Mesenchymal stem cell (in vitro differentiated cells and primary cell): ENCODE data around the gene PDE11A.

Experiments used
- DNase-seq: peaks from one replicate; pipeline ENCODE4 v3.0.0-alpha.2; 2013
- H2AFZ ChIP-seq: one replicate; pipeline ENCODE4 v1.6.1; 2013; ENCODE audit warnings: low read depth, mild to moderate bottlenecking, control low read depth, inconsistent platforms, low read length, moderate library complexity
- H2AK5ac ChIP-seq: 2 replicates; pipeline ENCODE4 v1.6.1; 2013; ENCODE audit warnings: low read length, moderate library complexity, mild to moderate bottlenecking, inconsistent platforms; ENCODE audit not compliant: severe bottlenecking
- H2BK120ac ChIP-seq: one replicate; pipeline ENCODE4 v1.6.1; 2013; ENCODE audit warnings: low read depth, mild to moderate bottlenecking, inconsistent platforms, low read length, moderate library complexity
- H2BK12ac ChIP-seq, 2 experiments: one replicate each; pipeline ENCODE4 v1.6.1; 2013; ENCODE audit warnings: inconsistent platforms in 2 of 2, low read length in 2 of 2, mild to moderate bottlenecking in 2 of 2, moderate library complexity in 2 of 2, control low read depth in 1 of 2
- H2BK15ac ChIP-seq: one replicate; pipeline ENCODE4 v1.6.1; 2013; ENCODE audit warnings: mild to moderate bottlenecking, low read depth, inconsistent platforms; ENCODE audit not compliant: poor library complexity, severe bottlenecking
- H2BK5ac ChIP-seq: 2 replicates; pipeline ENCODE4 v1.6.1; 2013; ENCODE audit warnings: low read depth, mild to moderate bottlenecking, low read length, control low read depth, inconsistent platforms; ENCODE audit not compliant: poor library complexity, severe bottlenecking
- H3K14ac ChIP-seq, 2 experiments: one replicate each; pipeline ENCODE4 v1.6.1; 2013; ENCODE audit warnings: inconsistent platforms in 2 of 2, low read length in 2 of 2, control low read depth in 1 of 2, mild to moderate bottlenecking in 1 of 2, moderate library complexity in 1 of 2
- H3K18ac ChIP-seq, 2 experiments: one replicate each; pipeline ENCODE4 v1.6.1; 2013; ENCODE audit warnings: inconsistent platforms in 2 of 2, low read length in 2 of 2, control low read depth in 1 of 2, low read depth in 1 of 2, mild to moderate bottlenecking in 1 of 2
- H3K23ac ChIP-seq, 2 experiments: one replicate each; pipeline ENCODE4 v1.6.1; 2013; ENCODE audit warnings: inconsistent platforms in 2 of 2, low read length in 2 of 2, mild to moderate bottlenecking in 2 of 2, moderate library complexity in 2 of 2, control low read depth in 1 of 2
- H3K27ac ChIP-seq: 2 replicates; pipeline ENCODE4 v1.5.1; 2013; ENCODE audit warnings: mild to moderate bottlenecking, moderate library complexity, low read length, control low read depth, inconsistent platforms; ENCODE audit not compliant: poor library complexity, severe bottlenecking
- H3K27me3 ChIP-seq, 2 experiments: 2 replicates each; pipeline versions ENCODE4 v1.6.1 to v1.7.0; 2013; ENCODE audit warnings: low read length in 2 of 2, mild to moderate bottlenecking in 2 of 2, moderate library complexity in 2 of 2, control low read depth in 1 of 2, inconsistent platforms in 1 of 2; ENCODE audit not compliant: control insufficient read depth in 1 of 2, insufficient read depth in 1 of 2
- H3K36me3 ChIP-seq, 2 experiments: 2 replicates each; pipeline versions ENCODE4 v1.6.1 to v1.7.0; 2013; ENCODE audit warnings: low read length in 2 of 2, control low read depth in 1 of 2, inconsistent platforms in 1 of 2, low read depth in 1 of 2, mild to moderate bottlenecking in 1 of 2; ENCODE audit not compliant: insufficient read depth in 2 of 2, control insufficient read depth in 1 of 2
- H3K4ac ChIP-seq, 2 experiments: one replicate each; pipeline ENCODE4 v1.6.1; 2013; ENCODE audit warnings: inconsistent platforms in 2 of 2, low read length in 2 of 2, mild to moderate bottlenecking in 2 of 2, moderate library complexity in 2 of 2, control low read depth in 1 of 2, low read depth in 1 of 2
- H3K4me1 ChIP-seq: 2 replicates; pipeline ENCODE4 v1.6.1; 2013; ENCODE audit warnings: low read depth, low read length, control low read depth; ENCODE audit not compliant: control insufficient read depth, insufficient read depth
- H3K4me2 ChIP-seq: 2 replicates; pipeline ENCODE4 v1.6.1; 2013; ENCODE audit warnings: low read length, mild to moderate bottlenecking, inconsistent platforms; ENCODE audit not compliant: poor library complexity, severe bottlenecking
- H3K4me3 ChIP-seq, 2 experiments: 2 replicates each; pipeline versions ENCODE4 v1.5.1 to v1.7.0; 2013; ENCODE audit warnings: low read length in 2 of 2, mild to moderate bottlenecking in 2 of 2, control low read depth in 1 of 2, low read depth in 1 of 2; ENCODE audit not compliant: insufficient read depth in 1 of 2
- H3K79me1 ChIP-seq: replicated peaks from 2 replicates; pipeline ENCODE4 v1.6.1; 2013; ENCODE audit warnings: mild to moderate bottlenecking, control low read depth, low read length, inconsistent platforms; ENCODE audit not compliant: poor library complexity, severe bottlenecking
- H3K9ac ChIP-seq: 2 replicates; pipeline ENCODE4 v1.7.0; 2013; ENCODE audit warnings: mild to moderate bottlenecking, low read length, moderate library complexity
- H3K9me3 ChIP-seq: 2 replicates; pipeline ENCODE4 v1.7.0; 2013; ENCODE audit warnings: mild to moderate bottlenecking, low read length; ENCODE audit not compliant: control insufficient read depth
- H4K8ac ChIP-seq: one replicate; pipeline ENCODE4 v1.6.1; 2013; ENCODE audit warnings: inconsistent platforms, mild to moderate bottlenecking, low read length, moderate library complexity
- H4K91ac ChIP-seq: one replicate; pipeline ENCODE4 v1.6.1; 2013; ENCODE audit warnings: mild to moderate bottlenecking, low read length, inconsistent platforms
- WGBS: methylation state at CpG from one replicate; pipeline ENCODE4 v1.1.7; 2013; ENCODE audit warnings: mixed read lengths; 5-methylcytosine and 5-hydroxymethylcytosine counted together

PDE11A gene

DNA sequence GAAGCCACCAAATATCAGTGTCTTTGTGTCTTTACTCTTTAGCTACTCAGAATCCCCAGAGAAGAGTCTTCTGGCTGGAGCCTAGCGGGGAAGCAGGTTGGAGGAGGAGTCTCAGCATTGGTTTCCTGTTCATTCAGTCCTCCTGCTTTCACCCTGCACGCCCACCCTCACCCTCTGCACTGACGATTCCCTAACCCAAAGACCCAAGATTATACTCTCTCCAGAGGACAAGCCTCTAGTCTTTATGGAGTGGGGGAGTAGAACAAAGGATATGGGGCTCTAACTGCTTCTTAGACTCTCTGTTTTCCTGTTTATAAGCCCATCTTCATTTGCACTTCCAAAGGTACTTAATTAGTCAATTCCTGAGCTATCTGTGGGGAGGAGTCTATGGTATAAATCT is 341.2 kb downstream of the PDE11A start:
- Histone ChIP-seq H3K4me3 (no peak overlapping the region), H2AFZ (no peak overlapping the region), H3K4me1 (no peaks in the 10 kb centered on the region), H2BK15ac (no peak overlapping the region), H3K79me1 (no peaks in the 10 kb centered on the region), H3K14ac (no peak overlapping the region), H4K8ac (no peak overlapping the region), H3K27ac (no peak overlapping the region), H3K36me3 (no peaks in the 10 kb centered on the region), H3K27me3 (peaks cover 3 to 5% of the 10 kb centered on the region in 2 experiments), H3K23ac (no peak overlapping the region), H2BK12ac (no peak overlapping the region), H3K9ac (no peak overlapping the region), H2BK120ac (no peak overlapping the region), H2AK5ac (no peak overlapping the region), H3K4me2 (no peak overlapping the region), H4K91ac (no peak overlapping the region), H3K9me3 (no peaks in the 10 kb centered on the region), H2BK5ac (no peak overlapping the region), H3K18ac (no peak overlapping the region), H3K4ac (no peak overlapping the region)
- WGBS: no CpG with 5 or more reads among the region's 3 CpGs
- no peak for DNase-seq

DNA sequence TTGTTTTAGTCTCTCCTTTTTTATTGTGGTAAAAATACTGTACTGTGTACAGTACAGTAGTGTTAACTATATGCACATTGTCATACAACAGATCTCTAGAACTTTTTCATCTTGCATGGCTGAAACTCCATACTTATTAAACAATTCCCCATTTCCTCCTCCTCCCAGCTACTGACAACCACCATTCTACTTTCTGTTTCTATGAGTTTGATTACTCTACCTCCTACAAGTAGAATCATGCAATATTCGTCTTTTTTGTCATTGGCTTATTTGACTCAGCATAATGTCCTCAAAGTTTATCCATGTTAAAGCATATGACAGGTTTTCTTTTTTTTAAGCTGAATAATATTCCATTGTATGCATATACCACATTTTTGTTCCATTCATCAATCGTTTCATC is 341.8 kb downstream of the PDE11A start:
- H3K4me2 ChIP-seq: no peak overlapping the region
- H2AK5ac ChIP-seq: no peak overlapping the region
- no peak overlapping the region for H3K27ac ChIP-seq
- no peak overlapping the region for H4K91ac ChIP-seq
- H3K23ac ChIP-seq: no peak overlapping the region
- no peak overlapping the region for H3K4ac ChIP-seq
- H2AFZ ChIP-seq: no peak overlapping the region
- DNase-seq: no peak
- H3K79me1 ChIP-seq: no peaks in the 10 kb centered on the region
- H2BK5ac ChIP-seq: no peak overlapping the region
- no peak overlapping the region for H2BK15ac ChIP-seq
- H3K4me3 ChIP-seq: no peak overlapping the region
- H2BK120ac ChIP-seq: no peak overlapping the region
- no peak overlapping the region for H3K18ac ChIP-seq
- peaks cover 3 to 5% of the 10 kb centered on the region in 2 experiments for H3K27me3 ChIP-seq
- WGBS: no CpG with 5 or more reads among the region's 2 CpGs
- no peak overlapping the region for H2BK12ac ChIP-seq
- H3K4me1 ChIP-seq: no peaks in the 10 kb centered on the region
- H3K14ac ChIP-seq: no peak overlapping the region
- no peaks in the 10 kb centered on the region for H3K9me3 ChIP-seq
- H4K8ac ChIP-seq: no peak overlapping the region
- H3K9ac ChIP-seq: no peak overlapping the region
- no peaks in the 10 kb centered on the region for H3K36me3 ChIP-seq

DNA sequence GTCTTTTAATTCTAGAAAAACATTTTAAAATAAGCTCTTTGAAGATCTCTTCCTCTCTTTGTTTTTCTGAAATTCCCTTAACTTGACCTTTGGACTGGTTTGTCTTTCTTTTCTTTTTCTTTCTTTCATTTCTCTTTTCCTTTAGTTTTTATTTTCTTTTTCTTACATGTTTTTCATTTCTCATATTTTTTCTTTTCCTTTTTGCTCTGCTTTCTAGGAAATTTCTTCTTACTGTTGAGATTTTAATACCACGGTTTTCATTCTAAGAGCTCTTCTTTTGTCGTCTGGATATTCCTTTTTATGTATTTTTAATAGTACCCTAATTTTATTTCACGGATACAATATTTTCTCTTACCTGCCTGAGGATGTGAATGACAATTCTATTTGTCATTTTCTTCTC is 342.2 kb downstream of the PDE11A start:
- Histone ChIP-seq H3K14ac (no peak overlapping the region), H2BK120ac (no peak overlapping the region), H4K8ac (no peak overlapping the region), H3K23ac (no peak overlapping the region), H3K4me2 (no peak overlapping the region), H3K4ac (no peak overlapping the region), H2BK5ac (no peak overlapping the region), H3K4me1 (no peaks in the 10 kb centered on the region), H3K4me3 (no peak overlapping the region), H3K27ac (no peak overlapping the region), H3K18ac (no peak overlapping the region), H2AK5ac (no peak overlapping the region), H3K79me1 (no peaks in the 10 kb centered on the region), H3K36me3 (no peaks in the 10 kb centered on the region), H3K9ac (no peak overlapping the region), H2BK12ac (no peak overlapping the region), H2AFZ (no peak overlapping the region), H3K27me3 (peaks cover 3 to 5% of the 10 kb centered on the region in 2 experiments), H3K9me3 (no peaks in the 10 kb centered on the region), H2BK15ac (no peak overlapping the region), H4K91ac (no peak overlapping the region)
- no CpG with 5 or more reads among the region's 3 CpGs for WGBS
- DNase-seq: no peak

DNA sequence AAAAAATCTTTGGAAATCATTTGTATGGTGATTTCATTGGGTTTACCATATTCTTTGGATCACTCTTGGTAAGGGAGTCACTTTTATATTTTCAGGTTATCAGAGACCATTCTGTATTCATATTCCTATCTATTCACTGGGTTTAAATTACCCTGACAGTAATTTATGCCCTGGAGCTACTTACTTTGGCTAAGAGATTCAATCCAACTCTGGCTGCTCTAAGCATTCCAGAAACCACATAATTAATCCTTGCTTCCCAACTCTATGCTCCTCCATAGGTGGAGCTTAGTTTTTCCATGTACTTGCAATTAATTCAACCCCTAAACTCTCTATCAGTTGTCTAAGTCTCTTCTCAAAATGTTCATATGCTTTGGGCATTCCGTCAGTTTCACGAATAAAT is 343.7 kb downstream of the PDE11A start:
- no peak overlapping the region for H3K18ac ChIP-seq
- no peak overlapping the region for H3K27ac ChIP-seq
- H3K4me3 ChIP-seq: no peak overlapping the region
- no peak overlapping the region for H2AFZ ChIP-seq
- H2AK5ac ChIP-seq: no peak overlapping the region
- H3K4ac ChIP-seq: no peak overlapping the region
- H3K4me2 ChIP-seq: no peak overlapping the region
- no peak overlapping the region for H3K14ac ChIP-seq
- no peak for DNase-seq
- H3K23ac ChIP-seq: no peak overlapping the region
- H2BK120ac ChIP-seq: no peak overlapping the region
- H3K79me1 ChIP-seq: no peaks in the 10 kb centered on the region
- no peaks in the 10 kb centered on the region for H3K36me3 ChIP-seq
- H4K91ac ChIP-seq: no peak overlapping the region
- no peaks in the 10 kb centered on the region for H3K4me1 ChIP-seq
- H3K9me3 ChIP-seq: no peaks in the 10 kb centered on the region
- peaks cover 3 to 5% of the 10 kb centered on the region in 2 experiments for H3K27me3 ChIP-seq
- no peak overlapping the region for H2BK5ac ChIP-seq
- H3K9ac ChIP-seq: no peak overlapping the region
- WGBS: 69% methylated on average over 2 of the region's 2 CpGs
- H4K8ac ChIP-seq: no peak overlapping the region
- H2BK15ac ChIP-seq: no peak overlapping the region
- H2BK12ac ChIP-seq: no peak overlapping the region
